B cell (primary cell): ENCODE results near the gene BIN2. TPM values are rescaled to one million over a fixed set of nuclear protein-coding genes. Genes with fewer than 3 reads are reported as not detected.
A peak's percentile ranks its signal among the peaks of the same experiment; 100 is the strongest.
"Not testable (repeated sequence)": the region's sequence is repeated elsewhere in the genome, so short reads cannot be mapped to it uniquely, and the experiment has no call there.

Experiments used
- ATAC-seq: fragments of 200-7000 bp; cut with Tn5 transposase; one replicate; pipeline ENCODE4 v1.10.0; 2021; ENCODE audit warnings: low read depth, mild to moderate bottlenecking, moderate number of reproducible peaks, moderate library complexity
- CTCF ChIA-PET: fragments of 350-600 bp; sonication (Branson Sonifier 250); formaldehyde crosslinking; loops from one replicate; lab custom pipeline; 2021; ENCODE audit warnings: antibody characterized with exemption, inconsistent platforms; lab: Charles Lee
- POLR2A ChIA-PET: fragments of 350-600 bp; sonication (Branson Sonifier 250); formaldehyde crosslinking; loops from one replicate; lab custom pipeline; 2021; ENCODE audit warnings: antibody characterized with exemption; lab: Charles Lee
- DNase-seq: peaks from one replicate; pipeline ENCODE4 v3.0.0; 2013
- H2AFZ ChIP-seq: 2 replicates; pipeline ENCODE4 v1.6.1; 2012; ENCODE audit warnings: mild to moderate bottlenecking, low read depth, low read length; ENCODE audit not compliant: insufficient read depth, poor library complexity, severe bottlenecking
- H3K27ac ChIP-seq, 2 donors: 1 replicate in 1 of 2; 2 replicates in 1 of 2; pipeline ENCODE4 v1.5.1; 2012 to 2013; ENCODE audit warnings: low read length in 2 of 2, mild to moderate bottlenecking in 2 of 2, moderate library complexity in 1 of 2
- H3K27me3 ChIP-seq, 4 experiments: fragments of 200-600 bp in 1 of 4; sonication (generic) in 1 of 4; replicated peaks in 1 of 4; 1 replicate in 2 of 4; 2 replicates in 2 of 4; pipeline versions ENCODE4 v1.6.1 to v1.7.0; 2013 to 2016; ENCODE audit warnings: low read length in 3 of 4, mild to moderate bottlenecking in 2 of 4, mixed read lengths in 1 of 4, moderate library complexity in 1 of 4; ENCODE audit not compliant: insufficient read depth in 4 of 4, control insufficient read depth in 3 of 4; ENCODE audit errors: control extremely low read depth in 1 of 4
- H3K36me3 ChIP-seq, 2 experiments: replicated peaks in 1 of 2; 1 replicate in 1 of 2; 2 replicates in 1 of 2; pipeline versions ENCODE4 v1.6.1 to v1.7.1; 2013; ENCODE audit warnings: low read length in 1 of 2; ENCODE audit not compliant: insufficient read depth in 2 of 2, control insufficient read depth in 1 of 2; ENCODE audit errors: control extremely low read depth in 1 of 2, extremely low read depth in 1 of 2
- H3K4me1 ChIP-seq, 2 donors: fragments of 200-600 bp in 1 of 2; sonication (generic) in 1 of 2; 1 replicate in 1 of 2; 2 replicates in 1 of 2; pipeline versions ENCODE4 v1.5.1 to v1.6.1; 2013 to 2017; ENCODE audit warnings: low read length in 2 of 2; ENCODE audit not compliant: control insufficient read depth in 2 of 2, insufficient read depth in 2 of 2
- H3K4me2 ChIP-seq: replicated peaks from 2 replicates; pipeline ENCODE3; 2012; ENCODE audit warnings: mild to moderate bottlenecking, low read depth, low read length; ENCODE audit not compliant: poor library complexity, severe bottlenecking
- H3K4me3 ChIP-seq, 5 experiments: fragments of 200-600 bp in 1 of 5; sonication (generic) in 1 of 5; 1 replicate in 3 of 5; 2 replicates in 2 of 5; pipeline versions ENCODE4 v1.5.1 to v1.7.0; 2011 to 2016; ENCODE audit warnings: low read length in 4 of 5, mild to moderate bottlenecking in 4 of 5, low read depth in 2 of 5, control low read depth in 1 of 5, moderate library complexity in 1 of 5; ENCODE audit not compliant: insufficient read depth in 1 of 5; ENCODE audit errors: control extremely low read depth in 1 of 5, extremely low read depth in 1 of 5
- H3K79me2 ChIP-seq: fragments of 200-600 bp; sonication (generic); one replicate; pipeline ENCODE4 v1.6.0; 2016; ENCODE audit warnings: low read length; ENCODE audit not compliant: control insufficient read depth, insufficient read depth
- H3K9ac ChIP-seq: fragments of 200-600 bp; sonication (generic); 2 replicates; pipeline ENCODE4 v1.6.1; 2017; ENCODE audit warnings: mild to moderate bottlenecking, low read length, moderate library complexity
- H3K9me3 ChIP-seq, 3 donors: one replicate each; pipeline versions ENCODE4 v1.6.1 to v1.7.1; 2013; ENCODE audit warnings: low read length in 2 of 3; ENCODE audit not compliant: control insufficient read depth in 2 of 3, insufficient read depth in 1 of 3; ENCODE audit errors: control extremely low read depth in 1 of 3
- H4K20me1 ChIP-seq: 2 replicates; pipeline ENCODE4 v1.6.0; 2012; ENCODE audit warnings: mild to moderate bottlenecking, low read length; ENCODE audit not compliant: insufficient read depth, control insufficient read depth, poor library complexity, severe bottlenecking
- H3K27ac Mint-ChIP-seq: one replicate; pipeline ENCODE4 v1.8.0; 2021; ENCODE audit warnings: mixed read lengths
- H3K27me3 Mint-ChIP-seq: one replicate; pipeline ENCODE4 v1.8.0; 2021; ENCODE audit warnings: mixed read lengths
- H3K4me1 Mint-ChIP-seq: one replicate; pipeline ENCODE4 v1.8.0; 2021; ENCODE audit warnings: mixed read lengths
- H3K4me3 Mint-ChIP-seq: one replicate; pipeline ENCODE4 v1.8.0; 2021; ENCODE audit warnings: mixed read lengths
- H3K9me3 Mint-ChIP-seq: one replicate; pipeline ENCODE4 v1.8.0; 2022; ENCODE audit warnings: mixed read lengths; ENCODE audit not compliant: insufficient read depth
- EZH2 ChIP-seq: IDR thresholded peaks from 2 replicates; pipeline ENCODE4 v1.6.1; 2012; ENCODE audit warnings: borderline replicate concordance, low read depth, mild to moderate bottlenecking, moderate library complexity, low read length; ENCODE audit not compliant: insufficient read depth, poor library complexity, severe bottlenecking
- WGBS: methylation state at CpG from one replicate; pipeline ENCODE4 v1.1.5; 2013; ENCODE audit warnings: missing lambda C conversion rate; ENCODE audit not compliant: insufficient coverage; 5-methylcytosine and 5-hydroxymethylcytosine counted together
- intact Hi-C: fragments of 100-400 bp; cut with micrococcal nuclease; formaldehyde crosslinking; loops from one replicate; pipeline ENCODE4 v1.10.0; 2022
- polyA plus RNA-seq: library from polyadenylated mRNA; depleted of rRNA; stranded (reverse); fragments of >200 nt; gene quantifications from 2 replicates; pipeline ENCODE4 v1.2.3, GENCODE V29; 2012
- total RNA-seq, 2 donors: library from RNA; stranded (reverse); fragments of 120-200 nt in 1 of 2; gene quantifications; 1 replicate in 1 of 2; 2 replicates in 1 of 2; pipeline versions ENCODE4 v1.2.3 to v1.2.4, GENCODE V29; 2013 to 2022
- TF ChIP-seq, protein P1 (sequence below): fragments of 200-600 bp; IDR thresholded peaks from one replicate; pipeline ENCODE4 v1.8.0; 2022; ENCODE audit warnings: antibody characterized with exemption, mild to moderate bottlenecking

Gene BIN2
- total and polyA plus RNA-seq, 2 donors (not counting 1 experiment from before 2014, with no cell fraction given), result 41.5 to 100 TPM

DNA sequence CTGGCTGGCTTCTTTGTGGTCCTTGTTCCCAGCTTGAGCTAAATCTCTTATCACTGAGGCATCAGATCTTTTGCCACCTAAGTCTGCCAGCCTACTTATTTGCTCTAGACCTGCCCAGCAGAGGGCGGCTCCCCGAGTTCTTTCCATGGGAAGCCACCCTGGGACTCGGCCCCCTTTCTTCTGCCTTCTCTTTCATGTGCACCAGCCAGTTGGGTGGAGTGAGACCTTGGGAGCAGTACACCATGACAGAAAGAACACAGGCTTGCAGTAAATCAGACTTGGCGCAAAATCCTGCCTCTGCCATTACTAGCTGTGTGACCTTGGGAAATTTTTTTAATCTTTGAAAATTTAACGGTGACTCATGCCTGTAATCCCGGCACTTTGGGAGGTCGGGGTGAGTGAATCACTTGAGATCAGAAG, 61.2 kb downstream of the BIN2 start:
- ChIA-PET CTCF (interaction anchor here (0.6 to 4.6 kb wide), 17 partner anchors 11 to 1814 kb away, joined by 3 to 64 read pairs (median 5); partner anchors contain the start of gene POU6F1), POLR2A (no interaction called here)
- H3K4me3 ChIP-seq, result no peak overlapping the region
- no peak overlapping the region for H3K4me3 Mint-ChIP-seq
- no peaks in the 10 kb centered on the region for H3K9me3 Mint-ChIP-seq
- 100% methylated on average over 1 of the region's 7 CpGs for WGBS
- no peaks in the 10 kb centered on the region for H3K27me3 Mint-ChIP-seq
- H3K9me3 ChIP-seq, result peaks cover 0 to 2% (median 0%) of the 10 kb centered on the region in 3 donors
- no peak overlapping the region for H2AFZ ChIP-seq
- no peak overlapping the region for H3K27ac ChIP-seq
- no peaks in the 10 kb centered on the region for H3K36me3 ChIP-seq
- H3K4me1 ChIP-seq, result peaks cover 0 to 5% of the 10 kb centered on the region in 2 donors
- H3K27ac Mint-ChIP-seq, result no peak overlapping the region
- H4K20me1 ChIP-seq, result no peaks in the 10 kb centered on the region
- H3K4me1 Mint-ChIP-seq, result peaks cover 16% of the 10 kb centered on the region
- no peak overlapping the region for H3K9ac ChIP-seq
- peak; percentile 45 for ATAC-seq
- no peak for TF ChIP-seq EZH2
- TF ChIP-seq, protein P1, sequence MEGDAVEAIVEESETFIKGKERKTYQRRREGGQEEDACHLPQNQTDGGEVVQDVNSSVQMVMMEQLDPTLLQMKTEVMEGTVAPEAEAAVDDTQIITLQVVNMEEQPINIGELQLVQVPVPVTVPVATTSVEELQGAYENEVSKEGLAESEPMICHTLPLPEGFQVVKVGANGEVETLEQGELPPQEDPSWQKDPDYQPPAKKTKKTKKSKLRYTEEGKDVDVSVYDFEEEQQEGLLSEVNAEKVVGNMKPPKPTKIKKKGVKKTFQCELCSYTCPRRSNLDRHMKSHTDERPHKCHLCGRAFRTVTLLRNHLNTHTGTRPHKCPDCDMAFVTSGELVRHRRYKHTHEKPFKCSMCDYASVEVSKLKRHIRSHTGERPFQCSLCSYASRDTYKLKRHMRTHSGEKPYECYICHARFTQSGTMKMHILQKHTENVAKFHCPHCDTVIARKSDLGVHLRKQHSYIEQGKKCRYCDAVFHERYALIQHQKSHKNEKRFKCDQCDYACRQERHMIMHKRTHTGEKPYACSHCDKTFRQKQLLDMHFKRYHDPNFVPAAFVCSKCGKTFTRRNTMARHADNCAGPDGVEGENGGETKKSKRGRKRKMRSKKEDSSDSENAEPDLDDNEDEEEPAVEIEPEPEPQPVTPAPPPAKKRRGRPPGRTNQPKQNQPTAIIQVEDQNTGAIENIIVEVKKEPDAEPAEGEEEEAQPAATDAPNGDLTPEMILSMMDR, result peak; percentile 41
- peak; percentile 58 for DNase-seq
- intact Hi-C loops, result loop anchor here (1.0 kb wide), 1 partner anchor 79 kb away; no protein-coding TSS in a partner anchor
- H3K4me2 ChIP-seq, result no peak overlapping the region
- H3K79me2 ChIP-seq, result peaks cover 22% of the 10 kb centered on the region
- H3K27me3 ChIP-seq, result no peaks in the 10 kb centered on the region

GRCh38 chr12:51259600-51259999, 64.4 kb downstream of the BIN2 start:
- H3K27me3 Mint-ChIP-seq, intact Hi-C loops, H3K36me3 ChIP-seq, H3K4me3 Mint-ChIP-seq, H2AFZ ChIP-seq, DNase-seq, H3K4me2 ChIP-seq, H3K4me1 ChIP-seq, H3K27ac ChIP-seq, H4K20me1 ChIP-seq, H3K27me3 ChIP-seq, H3K9ac ChIP-seq, H3K27ac Mint-ChIP-seq, H3K9me3 ChIP-seq, H3K4me1 Mint-ChIP-seq, H3K4me3 ChIP-seq, ATAC-seq, H3K9me3 Mint-ChIP-seq: not testable (repeated sequence)
- H3K79me2 ChIP-seq, result peaks cover 22% of the 10 kb centered on the region
- WGBS, result 83% methylated on average over 1 of the region's 1 CpG
- POLR2A ChIA-PET, result interaction anchor here (0.6 kb wide), 1 partner anchor 55 kb away, joined by 3 read pairs; no protein-coding TSS in a partner anchor
- CTCF ChIA-PET, result interaction anchor here (0.7 to 1.4 kb wide), 2 partner anchors 12 to 81 kb away, joined by 3 to 5 read pairs; no protein-coding TSS in a partner anchor
